OCI-M2 (cell line): ENCODE measurements around the gene HLA-E.
"Not testable (repeated sequence)": the region's sequence is repeated elsewhere in the genome, so short reads cannot be mapped to it uniquely, and the experiment has no call there.

Experiments
- DNase-seq: peaks from one replicate; lab custom pipeline; 2025; ENCODE audit not compliant: unreplicated experiment; lab: John Stamatoyannopoulos, UW

Gene HLA-E

GRCh38 chr6:30480536-30481156, 8.7 kb upstream of the HLA-E start:
- no peak for DNase-seq

- no peak for DNase-seq
Measured at GRCh38 chr6:30481211-30481964, 7.9 kb upstream of the HLA-E start.

GRCh38 chr6:30481965-30482644, 7.2 kb upstream of the HLA-E start:
- peak; percentile 77 for DNase-seq

- DNase-seq, result no peak
Measured at GRCh38 chr6:30483677-30484279, 5.5 kb upstream of the HLA-E start.

GRCh38 chr6:30485236-30485635, 4.1 kb upstream of the HLA-E start:
- no peak for DNase-seq

- DNase-seq, result no peak
Measured at GRCh38 chr6:30487926-30488325, 1.4 kb upstream of the HLA-E start.

- DNase-seq, result not testable (repeated sequence)
Measured at GRCh38 chr6:30488697-30489080, 620 bp upstream of the HLA-E start.

- no peak for DNase-seq
Measured at GRCh38 chr6:30490026-30490876, 942 bp downstream of the HLA-E start.

- DNase-seq, result not testable (repeated sequence)
Measured at GRCh38 chr6:30491291-30491953, 2.1 kb downstream of the HLA-E start.

- no peak for DNase-seq
Measured at GRCh38 chr6:30491991-30492952, 3.0 kb downstream of the HLA-E start.

GRCh38 chr6:30493643-30494250, 4.4 kb downstream of the HLA-E start:
- DNase-seq, result no peak

- no peak for DNase-seq
Measured at GRCh38 chr6:30494291-30494861, 5.1 kb downstream of the HLA-E start.

- DNase-seq, result not testable (repeated sequence)
Measured at GRCh38 chr6:30495060-30495459, 5.8 kb downstream of the HLA-E start.

- DNase-seq, result no peak
Measured at GRCh38 chr6:30495993-30496392, 6.7 kb downstream of the HLA-E start.

GRCh38 chr6:30497261-30497599, 7.9 kb downstream of the HLA-E start:
- DNase-seq, result not testable (repeated sequence)

- DNase-seq, result no peak
Measured at GRCh38 chr6:30497714-30498113, 8.4 kb downstream of the HLA-E start.

- not testable (repeated sequence) for DNase-seq
Measured at GRCh38 chr6:30498705-30499104, 9.4 kb downstream of the HLA-E start.
